Measurements from ENCODE around the gene CPM.

CPM gene

DNA sequence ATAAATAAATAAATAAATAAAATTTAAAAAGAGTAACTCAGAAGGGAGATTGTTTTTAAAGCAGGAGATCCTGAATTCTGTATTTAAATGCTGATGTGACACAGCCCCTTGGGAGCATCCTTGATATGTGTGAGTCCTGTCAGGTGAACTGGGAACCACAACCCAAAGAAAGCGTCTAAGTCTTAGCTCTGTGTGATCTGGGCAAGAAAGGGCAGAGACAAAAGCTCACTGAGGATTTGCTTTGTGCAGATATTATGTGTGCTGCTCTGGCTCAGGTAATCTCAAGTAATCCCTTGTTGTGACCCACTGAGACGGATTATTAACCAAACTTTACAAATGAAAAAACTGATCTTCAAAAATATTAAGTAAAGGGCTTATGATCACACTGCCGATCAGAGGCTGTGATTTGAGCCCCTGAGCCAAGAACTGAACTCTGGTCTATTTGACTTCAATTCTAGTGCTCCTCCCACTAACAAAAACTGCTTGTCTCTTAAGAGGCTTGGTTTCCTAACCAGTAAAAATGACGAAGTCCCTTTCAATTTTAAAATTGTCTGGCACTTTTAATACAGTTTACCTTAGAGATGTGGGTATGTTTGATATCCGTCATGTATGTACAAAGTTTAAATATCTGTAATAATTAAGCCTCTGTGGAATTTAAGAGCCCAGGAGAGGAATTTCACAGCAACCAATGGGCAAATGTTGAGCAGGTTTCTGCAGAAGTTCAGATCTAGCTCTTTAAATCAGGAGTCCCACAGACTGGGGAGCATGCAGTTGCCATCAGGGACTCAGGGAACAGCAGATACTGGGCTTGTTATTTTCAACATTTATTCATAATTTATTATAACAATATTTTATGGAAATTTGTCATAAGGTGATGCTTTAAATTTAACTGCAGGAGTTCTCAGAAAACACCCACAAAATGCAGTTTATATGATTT is 46.1 kb downstream of the CPM start:
- H3K4me3 ChIP-seq (ENCODE audit: low read depth, low read length) = no peak overlapping the region
- DNase-seq (ENCODE audit: low read depth) = no peak
- TF ChIP-seq, protein P1, sequence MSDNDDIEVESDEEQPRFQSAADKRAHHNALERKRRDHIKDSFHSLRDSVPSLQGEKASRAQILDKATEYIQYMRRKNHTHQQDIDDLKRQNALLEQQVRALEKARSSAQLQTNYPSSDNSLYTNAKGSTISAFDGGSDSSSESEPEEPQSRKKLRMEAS (IDR thresholded peaks at IDR 0.05; ENCODE audit: low read depth, low read length) = no peak
- TF ChIP-seq MYC (IDR thresholded peaks at IDR 0.05; ENCODE audit: low read depth, low read length) (no peak), POLR2A (IDR thresholded peaks at IDR 0.05; ENCODE audit: extremely low read depth, insufficient read length) (no peak)
- TF ChIP-seq, protein P2, sequence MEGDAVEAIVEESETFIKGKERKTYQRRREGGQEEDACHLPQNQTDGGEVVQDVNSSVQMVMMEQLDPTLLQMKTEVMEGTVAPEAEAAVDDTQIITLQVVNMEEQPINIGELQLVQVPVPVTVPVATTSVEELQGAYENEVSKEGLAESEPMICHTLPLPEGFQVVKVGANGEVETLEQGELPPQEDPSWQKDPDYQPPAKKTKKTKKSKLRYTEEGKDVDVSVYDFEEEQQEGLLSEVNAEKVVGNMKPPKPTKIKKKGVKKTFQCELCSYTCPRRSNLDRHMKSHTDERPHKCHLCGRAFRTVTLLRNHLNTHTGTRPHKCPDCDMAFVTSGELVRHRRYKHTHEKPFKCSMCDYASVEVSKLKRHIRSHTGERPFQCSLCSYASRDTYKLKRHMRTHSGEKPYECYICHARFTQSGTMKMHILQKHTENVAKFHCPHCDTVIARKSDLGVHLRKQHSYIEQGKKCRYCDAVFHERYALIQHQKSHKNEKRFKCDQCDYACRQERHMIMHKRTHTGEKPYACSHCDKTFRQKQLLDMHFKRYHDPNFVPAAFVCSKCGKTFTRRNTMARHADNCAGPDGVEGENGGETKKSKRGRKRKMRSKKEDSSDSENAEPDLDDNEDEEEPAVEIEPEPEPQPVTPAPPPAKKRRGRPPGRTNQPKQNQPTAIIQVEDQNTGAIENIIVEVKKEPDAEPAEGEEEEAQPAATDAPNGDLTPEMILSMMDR (IDR thresholded peaks at IDR 0.05; ENCODE audit: low read depth, low read length) = no peak

DNA sequence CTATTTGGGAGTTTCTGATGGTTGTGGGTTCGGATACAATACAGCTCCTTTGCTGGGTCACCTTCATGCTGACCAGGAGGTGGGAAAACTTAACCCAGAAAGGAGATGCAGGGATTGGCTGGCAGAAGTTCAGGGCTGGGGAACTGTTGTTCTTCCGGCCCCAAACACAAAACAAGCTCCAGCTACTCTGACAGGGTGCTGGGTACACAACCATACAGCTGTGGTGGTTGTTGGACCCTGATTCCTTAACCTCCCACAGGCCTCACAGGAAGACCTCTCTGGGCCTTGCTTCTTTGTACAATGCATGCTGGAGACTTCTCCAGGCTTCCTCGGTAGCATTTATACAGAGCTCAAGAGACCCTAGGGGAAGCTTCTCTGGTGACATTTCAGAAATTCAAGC is 47.6 kb downstream of the CPM start:
- TF ChIP-seq, protein P1 (IDR thresholded peaks at IDR 0.05; ENCODE audit: low read depth, low read length) = no peak
- TF ChIP-seq MYC (IDR thresholded peaks at IDR 0.05; ENCODE audit: low read depth, low read length) = no peak
- TF ChIP-seq, protein P2 (IDR thresholded peaks at IDR 0.05; ENCODE audit: low read depth, low read length) = no peak
- no peak for TF ChIP-seq POLR2A (IDR thresholded peaks at IDR 0.05; ENCODE audit: extremely low read depth, insufficient read length)
- H3K4me3 ChIP-seq (ENCODE audit: low read depth, low read length) = no peak overlapping the region

DNA sequence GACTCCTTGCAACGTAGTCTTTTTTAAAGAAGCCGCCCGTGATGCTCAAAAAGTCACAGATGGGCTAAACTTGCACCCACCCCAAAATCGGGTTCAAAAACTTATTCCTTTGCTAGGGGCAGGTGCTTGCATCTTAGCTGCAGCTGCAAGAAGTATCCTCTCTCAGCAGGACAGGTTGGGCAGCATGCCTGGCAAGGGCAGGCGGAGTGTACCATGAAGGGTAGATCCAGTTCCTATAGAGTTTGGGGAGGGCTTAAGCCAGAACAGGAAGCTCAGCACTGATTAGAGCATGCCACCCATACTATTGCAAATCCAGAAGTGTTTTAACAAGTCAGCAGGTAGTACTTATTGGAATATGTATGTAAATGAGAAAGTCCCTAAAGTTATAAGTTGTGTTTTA is 48.7 kb downstream of the CPM start:
- TF ChIP-seq, protein P1 (IDR thresholded peaks at IDR 0.05; ENCODE audit: low read depth, low read length) = no peak
- no peak for TF ChIP-seq POLR2A (IDR thresholded peaks at IDR 0.05; ENCODE audit: extremely low read depth, insufficient read length)
- TF ChIP-seq, protein P2 (IDR thresholded peaks at IDR 0.05; ENCODE audit: low read depth, low read length) = no peak
- TF ChIP-seq MYC (IDR thresholded peaks at IDR 0.05; ENCODE audit: low read depth, low read length) = no peak
- H3K4me3 ChIP-seq (ENCODE audit: low read depth, low read length) = no peak overlapping the region
- DNase-seq (ENCODE audit: low read depth) = no peak

More for the DNA sequence above, 47.6 kb downstream of the CPM start:
- DNase-seq (ENCODE audit: low read depth) = no peak

DNA sequence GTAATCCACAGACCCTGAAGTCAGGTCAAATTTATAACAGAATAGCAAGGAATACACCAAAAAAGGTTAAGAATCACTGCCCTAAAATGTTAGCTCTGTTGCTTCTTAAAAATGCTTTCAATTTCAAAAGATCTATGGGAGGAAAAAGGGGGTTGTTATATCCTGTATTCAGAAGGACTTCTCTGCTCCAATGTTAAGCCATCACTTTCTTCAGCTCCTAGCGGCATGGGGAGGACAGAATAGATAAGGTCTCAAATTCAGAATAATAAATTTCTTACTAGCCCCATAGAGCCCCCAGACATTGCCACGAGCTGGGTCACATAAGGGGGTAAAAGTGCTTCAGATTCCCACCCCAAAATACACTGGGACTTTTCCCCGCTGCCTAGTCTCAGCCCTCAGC is 49.8 kb downstream of the CPM start:
- TF ChIP-seq, protein P2 (IDR thresholded peaks at IDR 0.05; ENCODE audit: low read depth, low read length) = no peak
- no peak for TF ChIP-seq MYC (IDR thresholded peaks at IDR 0.05; ENCODE audit: low read depth, low read length)
- TF ChIP-seq POLR2A (IDR thresholded peaks at IDR 0.05; ENCODE audit: extremely low read depth, insufficient read length) = no peak
- TF ChIP-seq, protein P1 (IDR thresholded peaks at IDR 0.05; ENCODE audit: low read depth, low read length) = no peak
- no peak for DNase-seq (ENCODE audit: low read depth)
- H3K4me3 ChIP-seq (ENCODE audit: low read depth, low read length) = no peak overlapping the region

DNA sequence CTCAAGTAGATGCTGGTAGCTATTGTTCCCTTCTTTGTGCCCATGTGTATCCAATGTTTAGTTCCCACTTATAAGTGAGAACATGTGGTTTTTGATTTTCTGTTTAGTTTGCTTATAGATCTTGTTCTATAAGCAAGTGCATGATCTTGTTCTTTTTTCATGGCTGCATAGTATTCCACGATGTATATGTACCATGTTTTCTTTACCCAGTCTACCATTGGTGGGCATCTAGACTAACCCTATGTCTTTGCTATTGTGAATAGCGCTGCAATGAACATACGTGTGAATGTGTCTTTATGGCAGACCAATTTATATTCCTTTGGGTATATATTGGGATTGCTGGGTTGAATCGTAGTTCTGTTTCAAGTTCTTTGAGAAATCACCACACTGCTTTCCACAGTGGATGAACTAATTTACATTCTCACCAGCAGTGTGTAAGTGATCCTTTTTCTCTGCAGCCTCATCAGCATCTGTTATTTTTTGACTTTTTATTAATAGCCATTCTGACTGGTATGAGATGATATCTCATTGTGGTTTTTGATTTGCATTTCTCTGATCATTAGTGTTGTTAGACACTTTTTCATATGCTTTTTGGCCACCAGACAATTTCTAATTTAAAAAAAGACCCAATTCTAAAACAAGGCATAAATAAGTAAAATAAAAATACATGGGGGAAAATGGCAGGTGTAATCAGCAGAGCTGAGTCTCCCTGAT is 50.6 kb downstream of the CPM start:
- DNase-seq (ENCODE audit: low read depth) = no peak
- TF ChIP-seq MYC (IDR thresholded peaks at IDR 0.05; ENCODE audit: low read depth, low read length) (no peak), POLR2A (IDR thresholded peaks at IDR 0.05; ENCODE audit: extremely low read depth, insufficient read length) (no peak)
- TF ChIP-seq, protein P1 (IDR thresholded peaks at IDR 0.05; ENCODE audit: low read depth, low read length) = no peak
- TF ChIP-seq, protein P2 (IDR thresholded peaks at IDR 0.05; ENCODE audit: low read depth, low read length) = no peak
- H3K4me3 ChIP-seq (ENCODE audit: low read depth, low read length) = no peak overlapping the region
